GM18519 (cell line): ENCODE results near the gene DNHD1.
A peak's percentile ranks its signal among the peaks of the same experiment; 100 is the strongest.

Experiments used
- ATAC-seq: cut with Tn5 transposase; IDR thresholded peaks from one replicate; pipeline ENCODE4 v1.9.1; 2021; ENCODE audit warnings: mild to moderate bottlenecking, moderate library complexity; ENCODE audit not compliant: unreplicated experiment, low FRiP score

The DNHD1 gene

DNA sequence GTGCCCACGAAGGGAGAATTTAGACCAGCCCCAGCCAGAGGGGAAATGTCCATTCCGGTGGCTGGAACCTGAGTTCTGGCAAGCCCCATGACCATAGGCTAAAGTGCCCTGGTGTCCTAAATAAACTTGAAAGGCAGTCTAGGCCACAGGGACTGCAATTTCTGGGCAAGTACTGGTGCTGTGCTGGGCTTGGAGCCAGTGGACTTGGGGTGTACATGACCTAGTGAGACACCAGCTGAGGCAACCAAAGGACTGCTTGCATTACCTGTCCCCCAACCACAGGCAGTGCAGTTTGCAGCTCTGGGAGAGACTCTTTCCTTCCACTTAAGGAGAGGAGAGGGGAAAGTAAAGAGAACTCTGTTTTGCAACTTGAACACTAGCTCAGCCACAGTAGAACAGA lies 82.6 kb downstream of the DNHD1 start:
- no peak for ATAC-seq

DNA sequence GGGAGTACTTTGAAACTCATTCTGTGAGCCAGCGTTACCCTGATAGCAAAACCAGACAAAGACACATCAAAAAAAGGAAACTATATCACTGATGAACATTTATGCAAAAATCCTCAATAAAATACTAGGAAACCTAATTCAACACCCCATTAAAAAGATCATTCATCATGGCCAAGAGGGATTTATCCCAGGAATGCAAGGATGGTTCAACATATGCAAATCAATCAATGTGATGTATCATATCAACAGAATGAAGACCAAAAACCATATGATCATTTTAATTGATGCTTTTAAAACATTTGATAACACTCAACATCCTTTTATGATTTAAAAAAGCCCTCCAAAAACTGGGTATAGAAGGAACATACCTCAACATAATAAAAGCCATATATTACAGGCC lies 86.5 kb downstream of the DNHD1 start:
- no peak for ATAC-seq

DNA sequence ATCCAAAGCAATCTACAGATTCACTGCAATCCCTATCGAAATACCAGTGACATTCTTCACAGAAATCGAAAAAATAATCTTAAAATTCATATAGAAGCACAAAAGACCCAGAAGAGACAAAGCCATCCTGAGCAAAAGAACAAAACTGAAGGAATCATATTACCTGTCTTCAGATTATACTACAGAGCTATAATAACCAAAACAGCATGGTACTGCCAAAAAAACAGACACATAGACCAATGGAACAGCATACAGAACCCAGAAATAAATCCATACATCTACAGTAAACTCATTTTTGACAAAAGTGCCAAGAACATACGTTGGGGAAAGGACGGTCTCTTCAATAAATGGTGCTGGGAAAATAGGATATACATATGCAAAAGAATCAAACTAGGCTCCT lies 87.4 kb downstream of the DNHD1 start:
- no peak for ATAC-seq

DNA sequence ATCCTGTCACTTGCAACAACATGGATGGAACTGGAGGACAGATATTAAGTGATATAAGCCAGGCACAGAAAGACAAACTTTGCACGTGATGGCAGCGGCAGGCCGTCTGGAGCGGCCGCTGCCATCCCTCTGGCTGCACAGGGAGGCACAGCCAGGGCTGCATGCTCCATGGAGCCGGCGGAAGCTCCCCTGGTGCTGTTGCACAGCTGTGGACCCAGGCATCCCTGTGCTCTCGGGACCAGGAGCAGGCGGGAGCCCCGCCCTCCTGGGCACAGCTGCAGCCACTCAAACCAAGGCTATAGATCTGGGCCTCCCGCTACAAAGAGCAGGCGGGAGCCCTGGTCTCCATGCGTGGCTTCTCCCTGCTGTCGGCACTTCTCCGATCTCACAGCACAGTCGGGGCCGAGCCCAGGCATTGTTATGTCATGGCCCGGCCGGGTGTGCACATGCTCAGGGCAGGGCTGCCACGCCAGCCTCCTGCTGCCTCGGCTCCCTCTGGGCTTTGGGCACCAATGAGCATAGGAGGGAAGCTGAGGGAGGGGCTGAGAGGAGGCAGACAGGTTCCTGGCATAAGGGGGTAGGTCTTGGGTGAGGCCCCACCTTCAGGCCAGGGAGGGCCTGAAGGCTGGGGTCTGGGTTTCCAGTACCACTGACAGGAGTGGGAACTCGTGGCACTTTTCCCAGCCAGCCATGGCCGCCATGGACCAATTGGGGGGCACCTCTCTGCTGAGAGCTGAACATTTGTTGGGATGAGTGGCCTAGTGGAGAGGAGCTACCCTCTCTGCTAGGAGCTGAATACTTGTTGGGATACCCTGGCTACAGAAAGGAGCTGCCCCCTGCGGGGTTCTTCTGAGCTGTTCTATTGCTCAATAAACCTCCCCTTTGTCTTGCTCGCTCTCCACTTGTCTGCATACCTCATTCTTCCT lies 89.6 kb downstream of the DNHD1 start:
- ATAC-seq = no peak

DNA sequence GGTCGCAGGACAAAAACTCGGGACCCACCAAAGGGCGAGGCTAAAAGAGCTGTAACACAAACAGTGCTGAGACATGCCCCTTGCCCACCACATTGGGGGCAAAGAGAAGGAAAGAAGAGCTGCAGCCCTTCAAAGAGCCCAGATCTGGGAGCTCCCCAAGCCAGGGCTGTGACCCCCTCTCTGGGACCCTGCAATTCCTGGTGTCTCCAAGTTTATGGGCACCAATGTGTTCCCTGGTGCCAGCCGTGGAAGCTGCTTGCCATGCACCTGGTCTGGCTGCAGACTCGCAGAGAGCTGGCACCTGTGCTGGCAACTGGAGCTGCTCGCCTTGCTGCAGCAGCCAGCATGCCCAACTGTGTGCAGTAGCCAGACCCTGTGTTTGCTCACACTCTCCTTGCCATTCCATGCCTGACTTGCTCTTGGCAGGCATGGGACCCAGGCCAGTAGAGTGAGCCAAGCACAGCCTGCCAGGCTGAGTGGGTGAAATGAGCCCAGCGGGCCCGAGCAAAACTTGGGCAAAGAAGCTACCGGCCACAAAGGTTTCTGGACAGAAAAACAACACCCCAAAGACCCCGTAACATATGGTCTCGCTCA lies 90.4 kb downstream of the DNHD1 start:
- no peak for ATAC-seq

DNA sequence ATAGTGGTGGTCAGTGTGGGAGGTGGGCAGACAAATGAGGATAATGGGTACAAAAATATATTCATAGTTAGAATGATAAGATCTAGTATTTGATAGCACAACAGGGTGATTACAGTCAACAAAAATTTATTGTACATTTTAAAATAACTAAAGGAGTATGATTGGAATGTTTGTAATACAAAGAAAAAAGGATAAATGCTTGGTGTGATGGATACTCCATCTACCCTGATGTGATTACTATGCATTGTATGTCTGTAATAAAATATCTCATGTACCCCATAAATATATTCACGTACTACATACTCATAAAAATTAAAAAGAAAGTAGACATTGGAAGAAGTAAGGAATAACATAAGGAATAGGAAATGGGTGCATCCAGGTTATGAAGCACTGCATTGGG lies 90.9 kb downstream of the DNHD1 start:
- ATAC-seq = no peak

DNA sequence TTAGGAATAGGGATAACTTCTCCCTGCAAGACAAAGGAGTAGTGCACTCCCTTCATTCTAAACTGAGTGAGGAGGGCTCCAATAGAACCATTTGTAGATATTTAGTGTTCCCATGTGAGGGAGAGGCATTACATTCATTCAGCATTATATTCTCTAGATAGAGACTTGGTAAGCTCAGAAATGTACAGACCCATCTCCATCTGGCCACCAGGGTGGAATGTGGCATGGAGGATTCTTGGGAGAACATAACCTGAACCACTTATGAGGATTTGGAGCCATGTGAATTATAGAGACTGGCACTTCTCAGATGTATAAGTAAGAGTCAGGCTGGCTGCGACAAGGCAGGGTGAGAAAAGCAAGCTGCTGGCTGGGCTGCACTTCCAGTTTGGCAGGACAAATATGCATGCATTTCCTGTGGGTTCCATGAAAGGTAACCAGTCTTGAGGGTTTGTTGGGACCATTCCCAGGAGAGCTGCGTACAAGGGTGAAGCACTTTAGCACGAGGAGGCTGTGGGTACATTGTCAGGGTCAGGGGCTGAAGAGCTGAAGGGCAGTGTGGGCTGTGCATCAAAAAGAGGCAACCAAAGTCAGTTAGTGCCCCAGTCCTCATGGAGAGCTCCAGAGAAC lies 97.2 kb downstream of the DNHD1 start:
- ATAC-seq = no peak

DNA sequence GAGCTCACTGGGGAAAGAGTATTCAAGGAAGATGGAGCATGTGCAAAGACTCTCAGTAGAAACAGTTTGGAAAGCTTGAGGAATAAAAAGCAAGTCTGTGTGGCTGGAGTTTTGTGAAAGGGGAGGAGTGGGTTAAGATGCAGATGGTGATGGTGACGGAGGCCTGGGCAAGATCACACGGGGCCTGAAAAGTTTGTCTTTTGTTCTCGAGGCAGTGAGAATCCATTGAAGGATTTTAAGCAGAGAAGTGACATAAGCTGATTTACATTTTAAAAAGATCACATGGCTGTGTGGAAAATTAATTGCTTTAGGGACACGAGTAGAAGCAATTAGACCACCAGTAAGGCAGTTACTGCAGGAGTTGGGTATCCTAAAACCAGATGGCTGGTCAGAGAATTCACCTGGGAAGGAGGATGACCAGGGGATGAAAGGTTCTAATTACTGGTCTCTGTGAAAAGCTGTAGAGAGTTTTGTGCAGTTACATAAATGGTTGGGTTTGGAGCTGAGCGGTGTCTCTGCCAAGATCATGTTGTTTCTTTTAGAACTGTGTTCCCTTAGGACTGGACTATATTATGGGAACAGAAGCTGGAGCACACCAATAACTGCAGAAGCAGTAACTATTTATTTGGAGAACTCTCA lies 99.3 kb downstream of the DNHD1 start:
- no peak for ATAC-seq

DNA sequence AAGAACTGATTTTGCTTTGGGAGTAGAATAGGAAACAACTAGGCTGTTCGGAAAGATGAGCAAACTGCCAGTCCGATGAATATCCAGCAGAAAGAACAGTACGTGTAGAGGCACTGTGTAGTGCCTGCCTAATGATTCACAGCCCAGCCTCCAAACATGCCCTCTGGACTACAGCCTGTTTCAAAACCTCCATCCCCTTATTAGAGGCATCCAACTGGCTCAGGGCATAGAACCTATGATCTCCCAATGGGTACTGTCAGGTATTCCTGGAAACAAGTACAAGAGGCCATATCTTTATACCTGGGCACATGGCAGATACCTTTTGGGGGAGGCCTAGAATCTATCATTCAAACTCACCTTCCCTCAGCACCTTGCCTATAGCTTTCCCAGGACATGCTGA lies 101.5 kb downstream of the DNHD1 start:
- ATAC-seq = no peak

DNA sequence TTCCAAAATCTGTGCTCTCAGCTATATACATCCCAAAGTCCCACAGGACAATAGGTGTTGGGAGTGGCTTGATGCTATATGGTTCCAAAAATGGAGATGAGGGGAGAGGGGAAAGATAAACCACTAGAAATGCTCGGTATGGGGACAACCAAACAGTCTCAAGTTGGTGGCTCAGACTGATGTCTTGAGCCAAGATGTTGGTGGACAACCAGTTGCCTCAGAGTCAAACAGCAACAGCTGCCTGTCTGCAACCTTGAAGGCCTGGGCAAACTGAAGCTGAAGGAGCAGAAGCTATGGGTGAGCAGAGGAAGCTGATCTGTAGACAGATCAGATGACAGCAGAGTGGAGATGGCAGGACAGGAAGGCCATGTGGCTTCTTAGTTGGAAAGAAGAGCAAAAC lies 102.4 kb downstream of the DNHD1 start:
- ATAC-seq = no peak

DNA sequence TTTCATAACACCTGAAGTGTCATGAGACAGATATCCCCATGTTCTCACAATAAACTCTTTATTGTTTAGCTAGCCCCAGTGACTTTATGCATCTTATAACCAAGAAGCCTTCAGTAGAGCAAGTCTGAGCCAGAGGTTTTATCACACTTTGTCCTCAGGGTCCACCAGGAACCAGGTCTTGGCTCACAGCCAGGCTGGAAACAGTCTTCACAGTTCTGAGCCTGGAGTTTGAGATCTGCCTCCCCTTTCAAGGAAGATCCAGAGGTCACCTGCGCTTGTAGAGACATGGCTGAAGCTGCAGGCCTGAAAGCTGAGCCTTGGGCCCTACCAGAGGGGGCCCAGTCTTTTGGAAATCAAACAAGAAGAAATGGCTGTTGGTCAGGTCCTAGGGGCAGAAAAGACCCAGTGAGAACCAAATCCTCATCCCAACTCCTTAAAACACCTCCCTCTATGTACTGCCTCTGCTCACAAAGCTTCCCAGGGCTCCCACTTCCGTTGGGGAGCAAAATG lies 102.9 kb downstream of the DNHD1 start:
- no peak for ATAC-seq

DNA sequence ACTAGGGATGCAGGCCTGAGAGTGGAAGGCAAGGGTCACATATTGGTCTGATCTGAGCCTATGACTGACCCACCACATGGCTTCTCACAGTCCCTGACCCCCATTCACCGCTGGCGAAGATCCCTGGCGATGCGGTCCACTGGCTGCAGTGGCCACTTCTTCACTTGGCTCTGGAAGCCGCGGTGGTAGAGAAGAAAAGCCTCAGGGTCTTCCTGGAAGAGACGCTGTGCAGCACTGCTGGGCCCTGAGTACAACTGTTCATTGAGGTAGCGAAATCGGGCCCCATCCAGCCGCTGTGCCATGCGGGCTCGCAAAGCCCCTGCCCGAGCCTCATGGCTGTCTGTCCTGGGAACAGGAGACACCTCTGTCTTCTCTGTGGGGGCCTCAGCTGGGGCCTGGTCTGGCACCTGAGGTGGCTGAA lies 104.0 kb downstream of the DNHD1 start:
- no peak for ATAC-seq

DNA sequence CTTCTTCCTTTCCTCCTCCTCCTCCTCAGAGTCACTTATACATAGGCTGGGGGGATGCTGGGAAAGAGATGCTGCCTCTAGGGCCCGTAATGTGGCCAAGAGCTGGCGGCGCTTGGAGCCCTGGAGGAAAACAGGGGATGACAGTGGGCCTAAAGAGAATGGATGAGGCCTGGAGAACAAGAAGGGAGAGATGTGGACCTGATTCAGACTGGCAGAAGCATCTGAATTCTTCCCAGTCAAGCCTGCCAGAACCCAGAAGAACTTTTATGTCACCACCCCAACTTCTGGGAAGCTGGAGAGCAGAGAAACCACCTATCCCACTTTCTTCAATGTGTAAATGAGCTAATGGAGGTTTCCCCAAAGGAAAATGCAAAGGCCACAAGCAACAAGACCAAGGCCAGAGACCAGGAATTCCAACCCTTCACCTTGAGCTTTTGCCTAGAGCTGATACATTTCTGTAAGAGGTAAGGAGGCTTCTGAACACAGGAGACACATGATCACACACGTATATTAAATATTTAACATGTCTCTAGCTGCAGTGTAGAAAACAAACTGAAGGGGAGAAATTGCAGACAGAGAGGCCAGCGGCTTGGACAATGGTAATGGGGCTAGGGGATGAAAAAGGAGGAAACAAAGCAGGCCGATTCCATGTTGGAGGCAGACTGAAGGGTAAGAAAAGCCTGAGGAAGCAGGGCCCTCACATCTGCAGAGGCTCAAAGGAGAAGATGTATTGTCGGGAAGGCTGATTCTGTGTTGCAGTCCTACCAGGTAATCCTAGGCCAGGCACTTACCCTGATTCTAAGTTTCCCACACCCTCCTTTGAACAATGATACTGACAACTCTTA lies 105.2 kb downstream of the DNHD1 start:
- no peak for ATAC-seq

DNA sequence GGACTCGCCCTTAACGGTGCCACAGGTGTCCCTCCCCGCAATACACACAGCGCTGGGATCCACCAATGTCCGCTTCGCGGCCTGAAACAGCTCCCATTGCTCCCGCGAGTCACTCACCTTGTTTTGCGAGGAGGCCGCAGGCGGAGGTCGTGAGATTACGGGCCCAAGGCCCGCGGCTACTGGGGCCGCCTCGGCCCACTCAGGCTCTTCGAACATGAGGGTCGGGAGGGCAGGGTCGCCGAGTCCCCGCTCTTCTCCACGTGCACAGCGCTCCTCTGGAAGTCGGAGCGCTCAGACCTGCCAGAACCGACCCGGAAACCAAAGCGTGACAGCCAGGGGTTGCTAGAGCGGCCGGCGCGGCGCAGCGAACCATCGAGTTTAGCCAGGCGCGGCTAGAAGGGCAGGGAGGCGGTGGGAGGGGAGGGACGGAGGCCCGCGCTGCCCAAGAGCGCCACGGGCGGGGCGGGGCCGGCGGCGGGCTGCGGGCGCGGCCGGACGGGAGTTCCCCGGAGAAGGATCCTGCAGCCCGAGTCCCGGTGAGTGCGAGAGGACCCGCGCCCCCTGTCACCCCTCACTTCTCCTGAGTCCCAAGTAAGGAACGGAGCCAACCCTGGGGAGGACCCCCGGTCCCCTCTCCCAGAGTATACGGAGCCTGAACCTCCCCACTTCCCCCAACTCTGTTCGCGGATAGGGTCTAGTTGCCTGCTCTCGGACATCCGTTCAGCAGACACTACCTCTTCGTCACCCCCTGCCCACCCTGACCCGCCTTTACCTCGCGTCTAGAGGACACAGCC lies 106.4 kb downstream of the DNHD1 start, which contains the start of the genes ILK and RRP8:
ILK (plus strand) TSS at position 488 of the 794 bp plus-strand sequence. CDS start 498 bp downstream, outside the sequence.
RRP8 (minus strand) TSS at position 330 of the 794 bp plus-strand sequence; CDS start at position 216, 114 bp downstream.
- ATAC-seq = peak; percentile 61

DNA sequence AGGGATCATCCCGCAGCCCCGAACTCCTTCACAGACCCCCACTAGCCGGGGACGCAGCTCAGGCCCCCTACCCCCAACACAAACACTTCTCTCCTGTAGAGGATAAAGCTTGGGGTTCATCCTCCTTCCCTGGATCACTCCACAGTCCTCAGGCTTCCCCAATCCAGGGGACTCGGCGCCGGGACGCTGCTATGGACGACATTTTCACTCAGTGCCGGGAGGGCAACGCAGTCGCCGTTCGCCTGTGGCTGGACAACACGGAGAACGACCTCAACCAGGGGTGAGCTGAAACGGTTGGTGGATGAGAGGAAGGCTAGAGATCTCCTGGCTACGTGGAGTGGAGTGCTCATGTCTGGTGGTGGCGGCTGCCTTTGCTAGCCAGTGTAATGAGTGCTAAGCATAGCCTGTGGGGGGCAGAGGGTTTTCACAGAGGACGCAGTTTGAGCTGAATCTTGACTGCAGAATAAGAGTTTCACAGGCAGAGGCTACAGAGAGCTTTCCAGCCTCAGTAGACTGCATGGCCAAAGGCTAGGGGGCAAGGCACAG lies 107.1 kb downstream of the DNHD1 start:
- peak; percentile 37 for ATAC-seq

DNA sequence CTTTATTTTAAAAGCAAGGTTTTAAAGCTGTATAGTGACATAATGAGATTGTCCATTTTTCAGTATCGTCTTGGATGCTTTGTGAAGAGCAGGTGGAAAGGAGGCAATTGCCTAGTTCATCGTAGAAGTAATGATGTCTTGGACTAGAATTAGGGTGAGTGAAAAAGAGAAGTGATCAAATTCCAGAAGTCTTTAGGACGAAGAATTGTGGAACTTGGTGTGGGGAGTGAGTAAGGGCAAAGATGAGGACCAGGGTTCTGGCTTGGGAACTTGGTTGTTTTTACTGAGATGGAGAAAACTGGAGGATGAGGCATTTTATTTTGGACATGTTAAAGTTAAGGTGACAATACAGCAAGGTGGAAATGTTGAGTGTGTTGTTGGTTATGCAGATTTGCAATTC lies 107.7 kb downstream of the DNHD1 start:
- no peak for ATAC-seq

DNA sequence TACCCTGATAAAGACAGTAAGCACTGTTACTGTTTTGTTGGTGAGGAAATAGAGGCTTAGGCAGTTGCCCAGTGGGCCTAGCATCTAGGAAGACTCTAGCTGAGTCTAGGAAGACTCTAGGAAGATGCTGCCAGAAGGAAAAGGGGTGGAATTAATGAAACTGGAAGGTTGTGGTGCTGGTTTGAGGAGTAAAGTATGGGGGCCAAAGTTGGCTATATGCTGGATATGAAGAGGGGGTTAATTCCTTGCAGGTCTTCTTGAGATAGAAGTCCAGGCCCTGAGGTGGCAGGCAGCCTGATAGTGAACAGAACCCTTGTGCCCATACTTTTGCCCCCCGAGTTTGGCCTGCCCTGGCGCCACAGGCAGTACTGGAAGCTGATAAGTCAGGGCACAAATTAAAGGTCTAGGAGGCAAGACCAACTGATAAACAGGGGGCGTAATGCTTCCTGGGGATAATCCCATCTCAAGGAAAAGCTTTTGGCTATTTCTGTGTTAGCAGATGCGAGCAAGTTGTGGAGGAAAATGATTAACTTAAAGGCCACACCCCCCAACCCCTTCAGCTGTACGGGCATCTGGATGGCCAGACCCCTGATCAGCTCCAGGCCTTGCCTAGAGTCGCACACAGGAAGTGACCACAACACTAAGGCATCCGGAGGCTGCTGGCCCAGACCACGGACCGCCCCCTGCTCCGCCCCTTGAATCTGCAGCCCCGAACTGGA lies 109.5 kb downstream of the DNHD1 start:
- peak; percentile 31 for ATAC-seq

DNA sequence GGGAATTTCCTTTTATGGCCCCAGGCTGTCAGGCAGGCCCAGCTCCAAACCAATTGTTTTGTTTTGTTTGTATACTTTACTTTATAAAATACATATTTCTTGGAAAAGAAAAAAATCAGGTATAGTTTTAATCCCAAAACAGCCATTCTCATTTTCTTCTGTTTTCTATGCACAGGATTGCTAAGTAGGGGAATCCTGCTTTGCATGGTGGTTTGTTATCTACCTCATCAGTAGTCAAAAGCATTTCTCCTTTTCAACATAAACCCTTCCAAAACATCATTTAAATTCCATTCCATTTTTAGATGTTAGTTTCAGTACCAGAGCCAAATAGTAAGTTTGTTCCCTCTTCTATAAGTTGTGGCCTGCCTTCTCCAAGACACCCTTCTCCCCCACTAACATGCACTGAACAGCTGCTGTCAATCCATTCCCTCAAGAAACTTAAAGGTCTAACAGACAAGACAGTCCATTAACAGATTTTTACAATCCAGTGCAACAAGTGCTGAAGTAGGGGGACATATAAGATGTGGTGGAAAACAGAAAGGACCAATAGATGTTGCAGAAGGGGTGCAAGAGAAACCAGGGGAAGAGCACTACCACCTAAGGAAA lies 110.2 kb downstream of the DNHD1 start:
- ATAC-seq = no peak
